SK-N-SH (cell line): ENCODE results near the gene UCHL1. TPM values are rescaled to one million over a fixed set of nuclear protein-coding genes. Genes with fewer than 3 reads are reported as not detected.

Source experiments
- CTCF ChIA-PET: fragments of 300-600, 350-600 bp; formaldehyde crosslinking; extraction: SDS; loops from one replicate; lab custom pipeline; 2021; lab: Yijun Ruan, JAX
- POLR2A ChIA-PET: fragments of 350-600 bp; sonication (Branson Sonifier 250); formaldehyde crosslinking; extraction: SDS; loops from one replicate; lab custom pipeline; 2020; ENCODE audit warnings: antibody characterized with exemption, inconsistent platforms; lab: Yijun Ruan, JAX
- DNase-seq: peaks from one replicate; pipeline ENCODE4 v3.0.0; 2012
- H2AFZ ChIP-seq: fragments of 200-600 bp; sonication (generic); 2 replicates; pipeline ENCODE4 v1.8.1; 2016; ENCODE audit warnings: antibody characterized with exemption, mild to moderate bottlenecking, low read depth
- H3F3A ChIP-seq: fragments of 200-600 bp; sonication (generic); replicated peaks from 2 replicates; pipeline ENCODE3; 2016; ENCODE audit warnings: antibody characterized with exemption, mild to moderate bottlenecking; ENCODE audit not compliant: insufficient read depth
- H3K27ac ChIP-seq, 2 experiments: fragments of 200-500 bp in 1 of 2; fragments of 200-600 bp in 1 of 2; sonication (Bioruptor generic) in 1 of 2; sonication (generic), shearing (Covaris generic) in 1 of 2; 2 replicates each; pipeline versions ENCODE4 v1.5.1 to v1.6.1; 2014 to 2016; ENCODE audit warnings: low read depth in 2 of 2, inconsistent platforms in 1 of 2, low read length in 1 of 2, mild to moderate bottlenecking in 1 of 2, mixed read lengths in 1 of 2
- H3K27me3 ChIP-seq: fragments of 200-600 bp; sonication (generic), shearing (Covaris generic); 2 replicates; pipeline ENCODE4 v1.6.1; 2016; ENCODE audit warnings: mixed run types; ENCODE audit not compliant: insufficient read depth
- H3K36me3 ChIP-seq, 2 experiments: fragments of 200-500 bp in 1 of 2; fragments of 200-600 bp in 1 of 2; sonication (Bioruptor generic) in 1 of 2; sonication (generic) in 1 of 2; replicated peaks in 1 of 2; 2 replicates each; pipeline versions ENCODE3 to v1.5.1; 2014 to 2016; ENCODE audit warnings: low read length in 1 of 2, mild to moderate bottlenecking in 1 of 2; ENCODE audit not compliant: insufficient read depth in 2 of 2, control insufficient read depth in 1 of 2
- H3K4me1 ChIP-seq, 2 experiments: fragments of 200-500 bp in 1 of 2; fragments of 200-600 bp in 1 of 2; sonication (Bioruptor generic) in 1 of 2; sonication (generic), shearing (Covaris generic) in 1 of 2; 2 replicates each; pipeline versions ENCODE4 v1.5.1 to v1.6.1; 2014 to 2016; ENCODE audit warnings: low read depth in 1 of 2, low read length in 1 of 2, mixed run types in 1 of 2; ENCODE audit not compliant: insufficient read depth in 2 of 2, control insufficient read depth in 1 of 2
- H3K4me2 ChIP-seq: fragments of 200-600 bp; sonication (generic), shearing (Covaris generic); 2 replicates; pipeline ENCODE4 v1.6.1; 2017; ENCODE audit warnings: mixed run types
- H3K4me3 ChIP-seq, 2 experiments: fragments of 200-500 bp in 1 of 2; fragments of 200-600 bp in 1 of 2; sonication (Bioruptor generic) in 1 of 2; sonication (generic), shearing (Covaris generic) in 1 of 2; 2 replicates each; pipeline versions ENCODE4 v1.5.1 to v1.8.1; 2014 to 2016; ENCODE audit warnings: low read depth in 2 of 2, inconsistent platforms in 1 of 2, low read length in 1 of 2, mild to moderate bottlenecking in 1 of 2, mixed read lengths in 1 of 2, moderate library complexity in 1 of 2
- H3K79me2 ChIP-seq: fragments of 200-600 bp; sonication (generic); 2 replicates; pipeline ENCODE4 v1.8.1; 2017; ENCODE audit warnings: mild to moderate bottlenecking; ENCODE audit not compliant: insufficient read depth
- H3K9ac ChIP-seq: fragments of 200-600 bp; sonication (generic); 2 replicates; pipeline ENCODE4 v1.6.1; 2017; ENCODE audit warnings: mixed run types
- H3K9me2 ChIP-seq: fragments of 200-600 bp; sonication (generic); 2 replicates; pipeline ENCODE4 v1.6.1; 2017; ENCODE audit warnings: mixed run types
- H3K9me3 ChIP-seq: fragments of 200-600 bp; sonication (generic); 2 replicates; pipeline ENCODE4 v1.6.1; 2017; ENCODE audit warnings: mixed run types, mild to moderate bottlenecking, moderate library complexity
- H4K20me1 ChIP-seq: fragments of 200-600 bp; sonication (generic); 2 replicates; pipeline ENCODE4 v1.6.1; 2017; ENCODE audit warnings: mild to moderate bottlenecking, mixed run types; ENCODE audit not compliant: insufficient read depth
- CTCF ChIP-seq: fragments of 200-600 bp; sonication (generic); IDR thresholded peaks from 2 replicates; pipeline ENCODE4 v1.6.1; 2017; ENCODE audit warnings: antibody characterized with exemption, mild to moderate bottlenecking, moderate library complexity
- FOSL2 ChIP-seq: IDR thresholded peaks from 2 replicates; pipeline ENCODE4 v1.4.0; 2012; ENCODE audit warnings: low read depth, mild to moderate bottlenecking, moderate library complexity, borderline replicate concordance
- IRF3 ChIP-seq: fragments of 150-350 bp; IDR thresholded peaks from 2 replicates; pipeline ENCODE4 v1.6.1; 2016; ENCODE audit warnings: mild to moderate bottlenecking, low read depth, low read length
- MAX ChIP-seq: IDR thresholded peaks from 2 replicates; pipeline ENCODE4 v1.4.0; 2012; ENCODE audit warnings: low read depth
- MEF2A ChIP-seq: IDR thresholded peaks from 2 replicates; pipeline ENCODE4 v1.4.0; 2012; ENCODE audit warnings: low read depth, borderline replicate concordance
- MXI1 ChIP-seq: IDR thresholded peaks from 2 replicates; pipeline ENCODE4 v1.6.1; 2012; ENCODE audit warnings: mild to moderate bottlenecking, low read depth, low read length, improper control_type of control experiment
- NFIC ChIP-seq: IDR thresholded peaks from 2 replicates; pipeline ENCODE4 v1.4.0; 2012; ENCODE audit warnings: borderline replicate concordance
- RCOR1 ChIP-seq: fragments of 150-350 bp; IDR thresholded peaks from 2 replicates; pipeline ENCODE4 v1.6.1; 2017; ENCODE audit warnings: antibody characterized with exemption, low read length
- REST ChIP-seq: IDR thresholded peaks from 2 replicates; pipeline ENCODE4 v1.6.1; 2012; ENCODE audit warnings: mild to moderate bottlenecking, low read depth, low read length, moderate library complexity
- SIN3A ChIP-seq: IDR thresholded peaks from 2 replicates; pipeline ENCODE4 v1.6.1; 2012; ENCODE audit warnings: low read depth, mild to moderate bottlenecking, low read length, moderate library complexity, borderline replicate concordance
- SMC3 ChIP-seq: IDR thresholded peaks from 2 replicates; pipeline ENCODE4 v1.6.1; 2012; ENCODE audit warnings: low read depth, low read length, improper control_type of control experiment
- TAF1 ChIP-seq: IDR thresholded peaks from 2 replicates; pipeline ENCODE4 v1.6.1; 2012; ENCODE audit warnings: low read depth, mild to moderate bottlenecking, low read length, moderate library complexity, borderline replicate concordance
- TEAD4 ChIP-seq: IDR thresholded peaks from 2 replicates; pipeline ENCODE4 v1.4.0; 2012; ENCODE audit warnings: mild to moderate bottlenecking, borderline replicate concordance; ENCODE audit not compliant: insufficient read depth
- USF1 ChIP-seq: IDR thresholded peaks from 2 replicates; pipeline ENCODE4 v1.4.0; 2012; ENCODE audit warnings: low read depth, borderline replicate concordance
- WGBS: methylation state at CpG from one replicate; pipeline ENCODE4 v1.1.6; 2017; ENCODE audit warnings: low lambda C conversion rate; 5-methylcytosine and 5-hydroxymethylcytosine counted together
- polyA plus RNA-seq, 3 experiments: library from polyadenylated mRNA; depleted of rRNA; stranded (reverse); fragments of >200 nt; gene quantifications; 2 replicates each; pipeline ENCODE4 v1.2.3, GENCODE V29; 2012

UCHL1 gene
- polyA plus RNA-seq, 1 of the 3 experiments (the other 2 are of a cell fraction), result 1,518 TPM

- ChIA-PET POLR2A (interaction anchor here (0.6 to 4.7 kb wide), 21 partner anchors 7 to 1619 kb away, joined by 3 to 67 read pairs (median 4); partner anchors contain the start of genes APBB2 and SMIM14), CTCF (interaction anchor here (0.9 to 3.9 kb wide), 10 partner anchors 11 to 761 kb away, joined by 3 to 25 read pairs (median 6); partner anchors contain the start of gene APBB2)
- 2% methylated on average over 29 of the region's 69 CpGs for WGBS
- Histone ChIP-seq H3K4me3 (peak overlapping the region; percentile 77 to 97), H3K36me3 (peaks cover 33% of the 10 kb centered on the region in 2 experiments), H3K9me3 (no peaks in the 10 kb centered on the region), H3K4me1 (peaks cover 10 to 16% of the 10 kb centered on the region in 2 experiments; a peak in 3 of 4 replicates), H4K20me1 (peaks cover 23% of the 10 kb centered on the region), H3F3A (peaks cover 3% of the 10 kb centered on the region), H3K27me3 (no peaks in the 10 kb centered on the region), H3K9me2 (no peaks in the 10 kb centered on the region), H2AFZ (peak overlapping the region; percentile 31; the same call in 1 of the 2 replicates), H3K79me2 (peaks cover 41% of the 10 kb centered on the region; the same call in 1 of the 2 replicates), H3K27ac (peak overlapping the region; percentile 73 to 95; a peak in 3 of 4 replicates), H3K9ac (peak overlapping the region; percentile 95), H3K4me2 (peak overlapping the region; percentile 89)
- no peak for TF ChIP-seq TEAD4
- TF ChIP-seq MXI1, result peak; percentile 92; the same call in 1 of the 2 replicates
- TF ChIP-seq USF1, result peak; percentile 44; the same call in 1 of the 2 replicates
- peak; percentile 96 for TF ChIP-seq MAX
- DNase-seq, result peak; percentile 85
Observed at GRCh38 chr4:41257257-41257901, 651 bp downstream of the UCHL1 start.

- Histone ChIP-seq H3K9me2 (no peaks in the 10 kb centered on the region), H4K20me1 (peaks cover 23% of the 10 kb centered on the region), H3K27ac (peak overlapping the region; percentile 34 to 95), H2AFZ (no peak overlapping the region), H3K27me3 (no peaks in the 10 kb centered on the region), H3K4me2 (peak overlapping the region; percentile 89), H3K4me1 (peaks cover 10 to 16% of the 10 kb centered on the region in 2 experiments; a peak in 3 of 4 replicates), H3K4me3 (peak overlapping the region; percentile 77 to 97), H3K9me3 (no peaks in the 10 kb centered on the region), H3F3A (peaks cover 9% of the 10 kb centered on the region), H3K79me2 (peaks cover 41% of the 10 kb centered on the region; the same call in 1 of the 2 replicates), H3K36me3 (peaks cover 37 to 39% of the 10 kb centered on the region in 2 experiments), H3K9ac (peak overlapping the region; percentile 95)
- WGBS, result 19% methylated on average over 11 of the region's 11 CpGs
- ChIA-PET CTCF (interaction anchor here (0.7 to 3.9 kb wide), 17 partner anchors 12 to 760 kb away, joined by 3 to 25 read pairs (median 5); partner anchors contain the start of gene APBB2), POLR2A (interaction anchor here (2.2 to 4.7 kb wide), 4 partner anchors 10 to 102 kb away, joined by 10 to 67 read pairs (median 26); partner anchors contain the start of gene APBB2)
- DNase-seq, result peak; percentile 18
- TF ChIP-seq MEF2A, result no peak
- TF ChIP-seq IRF3, result no peak
- TF ChIP-seq NFIC, result no peak
- TF ChIP-seq SIN3A, result no peak
- no peak for TF ChIP-seq REST
- TF ChIP-seq FOSL2, result no peak
- no peak for TF ChIP-seq RCOR1
- no peak for TF ChIP-seq MAX
- no peak for TF ChIP-seq TAF1
- TF ChIP-seq CTCF, result no peak
- TF ChIP-seq SMC3, result no peak
- TF ChIP-seq USF1, result no peak
- no peak for TF ChIP-seq TEAD4
Observed at GRCh38 chr4:41257906-41258305, 1.2 kb downstream of the UCHL1 start.
